Measurements from ENCODE around the gene NUDT15. TPM values are rescaled to one million over a fixed set of nuclear protein-coding genes. Genes with fewer than 3 reads are reported as not detected.
A peak's percentile ranks its signal among the peaks of the same experiment; 100 is the strongest.

NUDT15 gene
- total RNA-seq, 2 donors from 2014 or later, result 42.0 to 59.8 TPM

DNA sequence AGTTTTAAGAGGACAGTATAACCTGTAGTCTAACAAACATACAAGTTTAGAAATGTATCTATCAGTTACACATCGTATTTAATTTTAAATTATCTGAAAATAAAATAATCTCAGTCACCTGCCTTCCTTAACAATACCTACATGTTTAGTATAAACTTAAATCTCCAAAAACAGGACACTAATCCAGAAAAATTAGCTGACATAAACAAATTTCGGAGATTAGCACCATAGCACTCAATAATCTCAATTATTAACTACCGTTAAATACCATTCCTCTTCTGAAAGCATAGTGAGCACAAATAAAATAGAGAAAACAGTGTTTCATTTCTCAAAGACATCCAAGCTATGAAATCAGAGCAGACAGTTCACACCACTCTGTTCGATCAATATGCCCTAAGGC lies 44.2 kb downstream of the NUDT15 start:
- no peaks in the 10 kb centered on the region for H3K9me3 Mint-ChIP-seq
- no peak for DNase-seq
- no peaks in the 10 kb centered on the region for H3K27me3 Mint-ChIP-seq (ENCODE audit: insufficient read depth)
- no peak overlapping the region for H3K4me3 Mint-ChIP-seq
- WGBS, 2 experiments (ENCODE audit: insufficient coverage in 1 of 2, insufficient read length in 1 of 2), result 99 to 100% methylated on average over 2 to 4 of the region's 4 CpGs
- H3K4me1 ChIP-seq (ENCODE audit: control insufficient read depth, insufficient read depth, low read length), result no peaks in the 10 kb centered on the region
- H3K36me3 ChIP-seq (ENCODE audit: control insufficient read depth, insufficient read depth, low read length), result peaks cover 81% of the 10 kb centered on the region
- no peak overlapping the region for H3K9ac ChIP-seq (ENCODE audit: extremely low read depth, low read length, poor library complexity, severe bottlenecking)
- TF ChIP-seq, protein P1, sequence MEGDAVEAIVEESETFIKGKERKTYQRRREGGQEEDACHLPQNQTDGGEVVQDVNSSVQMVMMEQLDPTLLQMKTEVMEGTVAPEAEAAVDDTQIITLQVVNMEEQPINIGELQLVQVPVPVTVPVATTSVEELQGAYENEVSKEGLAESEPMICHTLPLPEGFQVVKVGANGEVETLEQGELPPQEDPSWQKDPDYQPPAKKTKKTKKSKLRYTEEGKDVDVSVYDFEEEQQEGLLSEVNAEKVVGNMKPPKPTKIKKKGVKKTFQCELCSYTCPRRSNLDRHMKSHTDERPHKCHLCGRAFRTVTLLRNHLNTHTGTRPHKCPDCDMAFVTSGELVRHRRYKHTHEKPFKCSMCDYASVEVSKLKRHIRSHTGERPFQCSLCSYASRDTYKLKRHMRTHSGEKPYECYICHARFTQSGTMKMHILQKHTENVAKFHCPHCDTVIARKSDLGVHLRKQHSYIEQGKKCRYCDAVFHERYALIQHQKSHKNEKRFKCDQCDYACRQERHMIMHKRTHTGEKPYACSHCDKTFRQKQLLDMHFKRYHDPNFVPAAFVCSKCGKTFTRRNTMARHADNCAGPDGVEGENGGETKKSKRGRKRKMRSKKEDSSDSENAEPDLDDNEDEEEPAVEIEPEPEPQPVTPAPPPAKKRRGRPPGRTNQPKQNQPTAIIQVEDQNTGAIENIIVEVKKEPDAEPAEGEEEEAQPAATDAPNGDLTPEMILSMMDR (conservative IDR thresholded peaks at IDR 0.05), result no peak
- peaks cover 76% of the 10 kb centered on the region for H3K36me3 Mint-ChIP-seq (ENCODE audit: low read depth)
- H3K4me1 Mint-ChIP-seq, result peaks cover 5% of the 10 kb centered on the region
- no peak overlapping the region for H3K27ac ChIP-seq (ENCODE audit: low read depth, low read length)
- no peak overlapping the region for H3K4me3 ChIP-seq (ENCODE audit: low read length)
- H3K9me3 ChIP-seq (ENCODE audit: control insufficient read depth, low read length), result peaks cover 8% of the 10 kb centered on the region
- no peak overlapping the region for H3K27ac Mint-ChIP-seq
- H3K27me3 ChIP-seq (ENCODE audit: control insufficient read depth, insufficient read depth, low read length, poor library complexity, severe bottlenecking), result no peaks in the 10 kb centered on the region

DNA sequence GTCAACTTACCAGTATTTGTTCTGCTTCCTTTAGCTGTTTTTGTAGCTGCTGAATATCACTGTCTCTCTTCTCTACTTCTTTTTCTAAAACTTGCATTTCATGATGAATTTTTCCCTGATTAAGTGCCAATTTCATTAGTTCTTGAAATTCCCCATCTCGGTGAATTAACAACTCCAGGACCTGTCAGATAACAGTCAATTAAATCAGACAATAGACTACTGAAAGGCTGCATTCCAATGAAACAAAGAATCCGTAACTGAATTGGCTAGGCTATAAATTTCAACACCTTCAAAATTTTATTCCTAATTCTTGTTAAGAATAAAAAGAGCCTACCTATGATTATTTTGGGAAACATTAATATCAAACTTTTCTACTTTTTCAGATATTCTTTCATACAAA lies 48.7 kb downstream of the NUDT15 start:
- Histone ChIP-seq H3K9ac (ENCODE audit: extremely low read depth, low read length, poor library complexity, severe bottlenecking) (no peak overlapping the region), H3K27ac (ENCODE audit: low read depth, low read length) (no peak overlapping the region), H3K4me3 (ENCODE audit: low read length) (peak overlapping the region; percentile 3), H3K36me3 (ENCODE audit: control insufficient read depth, insufficient read depth, low read length) (peaks cover 40% of the 10 kb centered on the region), H3K27me3 (ENCODE audit: control insufficient read depth, insufficient read depth, low read length, poor library complexity, severe bottlenecking) (no peaks in the 10 kb centered on the region), H3K9me3 (ENCODE audit: control insufficient read depth, low read length) (no peaks in the 10 kb centered on the region), H3K4me1 (ENCODE audit: control insufficient read depth, insufficient read depth, low read length) (peaks cover 9% of the 10 kb centered on the region)
- WGBS, 2 experiments (ENCODE audit: insufficient coverage in 1 of 2, insufficient read length in 1 of 2), result 62 to 78% methylated on average over 1 to 2 of the region's 2 CpGs
- Mint-ChIP-seq H3K36me3 (ENCODE audit: low read depth) (peaks cover 36% of the 10 kb centered on the region), H3K27ac (peak overlapping the region; percentile 24), H3K4me1 (peaks cover 20% of the 10 kb centered on the region), H3K4me3 (no peak overlapping the region), H3K9me3 (no peaks in the 10 kb centered on the region), H3K27me3 (ENCODE audit: insufficient read depth) (no peaks in the 10 kb centered on the region)
- TF ChIP-seq, protein P1 (conservative IDR thresholded peaks at IDR 0.05), result no peak
- no peak for DNase-seq

DNA sequence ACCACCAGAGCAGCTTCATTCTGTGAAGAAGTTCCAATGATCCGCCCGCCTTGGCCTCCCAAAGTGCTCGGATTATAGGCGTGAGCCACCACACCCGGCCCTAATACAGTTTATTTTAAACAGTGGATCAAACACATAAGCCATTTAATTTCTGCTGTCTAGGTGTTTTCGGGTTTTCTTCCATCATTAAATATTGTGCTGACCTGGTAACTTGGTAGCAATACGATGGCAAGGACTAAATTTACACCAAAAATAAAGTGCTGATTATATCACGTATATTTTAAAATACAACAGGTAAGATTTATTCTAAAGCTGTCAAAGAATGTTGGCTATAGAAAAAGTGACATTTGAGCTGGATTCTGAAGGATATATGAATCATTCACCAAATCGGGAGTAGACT lies 56.1 kb downstream of the NUDT15 start:
- Mint-ChIP-seq H3K27me3 (ENCODE audit: insufficient read depth) (no peaks in the 10 kb centered on the region), H3K4me3 (peak overlapping the region; percentile 98), H3K36me3 (ENCODE audit: low read depth) (peaks cover 2% of the 10 kb centered on the region), H3K9me3 (peaks cover 5% of the 10 kb centered on the region), H3K4me1 (peaks cover 46% of the 10 kb centered on the region), H3K27ac (no peak overlapping the region)
- 86 to 90% methylated on average over 5 to 9 of the region's 9 CpGs for WGBS, 2 experiments (ENCODE audit: insufficient coverage in 1 of 2, insufficient read length in 1 of 2)
- Histone ChIP-seq H3K27me3 (ENCODE audit: control insufficient read depth, insufficient read depth, low read length, poor library complexity, severe bottlenecking) (no peaks in the 10 kb centered on the region), H3K9ac (ENCODE audit: extremely low read depth, low read length, poor library complexity, severe bottlenecking) (no peak overlapping the region), H3K27ac (ENCODE audit: low read depth, low read length) (no peak overlapping the region), H3K9me3 (ENCODE audit: control insufficient read depth, low read length) (no peaks in the 10 kb centered on the region), H3K4me1 (ENCODE audit: control insufficient read depth, insufficient read depth, low read length) (peaks cover 11% of the 10 kb centered on the region), H3K4me3 (ENCODE audit: low read length) (peak overlapping the region; percentile 96), H3K36me3 (ENCODE audit: control insufficient read depth, insufficient read depth, low read length) (no peaks in the 10 kb centered on the region)
- TF ChIP-seq, protein P1 (conservative IDR thresholded peaks at IDR 0.05), result no peak
- DNase-seq, result no peak
